ENCODE results near the gene PDE6H. TPM values are rescaled to one million over a fixed set of nuclear protein-coding genes. Genes with fewer than 3 reads are reported as not detected.
A peak's percentile ranks its signal among the peaks of the same experiment; 100 is the strongest.

The PDE6H gene
- total and polyA plus RNA-seq, 11 donors = not detected

- no peaks in the 10 kb centered on the region for H3K36me3 ChIP-seq
- ATAC-seq = no peak
- WGBS, 4 donors = 90 to 99% (median 92%) methylated on average over 2 of the region's 2 CpGs
- H3K27ac ChIP-seq = peak overlapping the region in 1 of 12 donors; percentile 62
- no peak for TF ChIP-seq POLR2A (IDR thresholded peaks at IDR 0.05)
- TF ChIP-seq CTCF (IDR thresholded peaks at IDR 0.05) = no peak
- peaks cover 0 to 7% (median 0%) of the 10 kb centered on the region in 9 donors for H3K27me3 ChIP-seq
- intact Hi-C loops (cut with DNase I) = loop anchor here in 9 of 10 donors (5.0 to 10.0 kb wide), 11 partner anchors 125 to 368 kb away; partner anchors contain the start of gene RERG (in 6 of the 9)
- no peak overlapping the region for H3K4me3 ChIP-seq
- no peak for DNase-seq
- peaks cover 0 to 21% (median 9%) of the 10 kb centered on the region in 12 donors for H3K4me1 ChIP-seq
- peaks cover 0 to 3% (median 0%) of the 10 kb centered on the region in 12 donors for H3K9me3 ChIP-seq
Measured at GRCh38 chr12:14999695-15000365, 27.0 kb downstream of the PDE6H start.

- TF ChIP-seq CTCF (IDR thresholded peaks at IDR 0.05) = no peak
- TF ChIP-seq POLR2A (IDR thresholded peaks at IDR 0.05) = no peak
- DNase-seq (no peak), ATAC-seq (no peak)
- peaks cover 0 to 15% (median 7%) of the 10 kb centered on the region in 12 donors for H3K4me1 ChIP-seq
- intact Hi-C loops (cut with DNase I) = loop anchor here in 8 of 10 donors (5.0 to 10.0 kb wide), 6 partner anchors 124 to 276 kb away; partner anchors contain the start of gene RERG (in 4 of the 8)
- H3K27me3 ChIP-seq = peaks cover 0 to 7% (median 0%) of the 10 kb centered on the region in 9 donors
- H3K36me3 ChIP-seq = no peaks in the 10 kb centered on the region
- H3K4me3 ChIP-seq = no peak overlapping the region
- whole genome bisulfite sequencing, 4 donors = 91 to 94% (median 93%) methylated on average over 2 of the region's 2 CpGs
- peak overlapping the region in 1 of 12 donors; percentile 62 for H3K27ac ChIP-seq
- peaks cover 0 to 3% (median 0%) of the 10 kb centered on the region in 12 donors for H3K9me3 ChIP-seq
Measured at GRCh38 chr12:15000575-15000974, 27.7 kb downstream of the PDE6H start.

- Histone ChIP-seq H3K4me3 (no peak overlapping the region), H3K4me1 (peaks cover 0 to 13% (median 7%) of the 10 kb centered on the region in 12 donors), H3K36me3 (no peaks in the 10 kb centered on the region), H3K9me3 (no peaks in the 10 kb centered on the region), H3K27me3 (peaks cover 0 to 7% (median 0%) of the 10 kb centered on the region in 9 donors), H3K27ac (peak overlapping the region in 5 of 12 donors; percentile 12 to 76 (median 15))
- TF ChIP-seq POLR2A (IDR thresholded peaks at IDR 0.05) (no peak), CTCF (IDR thresholded peaks at IDR 0.05) (peak in 1 of 12 donors; percentile 12)
- DNase-seq = peak in 4 of 5 donors; percentile 23 to 62 (median 56)
- 17 to 20% (median 18%) methylated on average over 6 of the region's 6 CpGs for WGBS, 4 donors
- ATAC-seq = peak; percentile 67 to 91 (median 78)
- intact Hi-C loops (cut with DNase I) = loop anchor here in 8 of 10 donors (5.0 to 10.0 kb wide), 6 partner anchors 123 to 277 kb away; partner anchors contain the start of gene RERG (in 4 of the 8)
Measured at GRCh38 chr12:15001733-15002382, 29.0 kb downstream of the PDE6H start.

GRCh38 chr12:15004421-15004820 lies 31.6 kb downstream of the PDE6H start:
- intact Hi-C loops (cut with DNase I) = loop anchor here in 8 of 10 donors (5.0 to 10.0 kb wide), 6 partner anchors 120 to 280 kb away; partner anchors contain the start of gene RERG (in 4 of the 8)
- 51 to 60% (median 57%) methylated on average over 2 of the region's 2 CpGs for WGBS, 4 donors
- H3K27ac ChIP-seq = no peak overlapping the region

More at GRCh38 chr12:15004421-15004820, 31.6 kb downstream of the PDE6H start:
- H3K36me3 ChIP-seq = no peaks in the 10 kb centered on the region
- H3K4me3 ChIP-seq = no peak overlapping the region
- ATAC-seq (no peak), DNase-seq (no peak)
- TF ChIP-seq POLR2A (IDR thresholded peaks at IDR 0.05) (no peak), CTCF (IDR thresholded peaks at IDR 0.05) (no peak)
- H3K4me1 ChIP-seq = peaks cover 0 to 13% (median 7%) of the 10 kb centered on the region in 12 donors
- H3K9me3 ChIP-seq = no peaks in the 10 kb centered on the region
- H3K27me3 ChIP-seq = peaks cover 0 to 8% (median 0%) of the 10 kb centered on the region in 9 donors

Data from heart left ventricle (tissue), 16 donors.